NCI-H1417 (cell line): ENCODE results near the gene LRRC42.

Source experiments
- DNase-seq, 3 experiments: peaks; one replicate each; lab custom pipeline; 2025; lab: John Stamatoyannopoulos, UW

LRRC42 gene

GRCh38 chr1:53946252-53947171 is at the start of gene LRRC42:
LRRC42 (plus strand) TSS chr1:53946350; CDS start chr1:53952000, 5,650 bp downstream.
- DNase-seq, result peak in 2 of 3 experiments; percentile 16 to 94

- DNase-seq, result no peak
Measured at GRCh38 chr1:53896635-53897229, 49.4 kb upstream of the LRRC42 start.

GRCh38 chr1:53899206-53899628 is 46.9 kb upstream of the LRRC42 start:
- DNase-seq, result no peak

- no peak for DNase-seq
Measured at GRCh38 chr1:53899708-53900107, 46.4 kb upstream of the LRRC42 start.

GRCh38 chr1:53902235-53903138 is 43.7 kb upstream of the LRRC42 start:
- DNase-seq, result peak in 2 of 3 experiments; percentile 20 to 49

- DNase-seq, result no peak
Measured at GRCh38 chr1:53905509-53905908, 40.6 kb upstream of the LRRC42 start.

GRCh38 chr1:53906121-53906520 is 40.0 kb upstream of the LRRC42 start:
- no peak for DNase-seq

GRCh38 chr1:53909946-53910345 is 36.2 kb upstream of the LRRC42 start:
- DNase-seq, result no peak

- no peak for DNase-seq
Measured at GRCh38 chr1:53911442-53911841, 34.7 kb upstream of the LRRC42 start.

GRCh38 chr1:53913352-53914033 is 32.7 kb upstream of the LRRC42 start:
- DNase-seq, result peak in 1 of 3 experiments; percentile 17

GRCh38 chr1:53918343-53918742 is 27.8 kb upstream of the LRRC42 start:
- DNase-seq, result no peak

GRCh38 chr1:53919675-53920066 is 26.5 kb upstream of the LRRC42 start:
- no peak for DNase-seq

GRCh38 chr1:53927376-53927881 is 18.7 kb upstream of the LRRC42 start:
- no peak for DNase-seq

GRCh38 chr1:53929246-53929960 is 16.7 kb upstream of the LRRC42 start:
- no peak for DNase-seq

GRCh38 chr1:53930932-53931331 is 15.2 kb upstream of the LRRC42 start:
- DNase-seq, result no peak

GRCh38 chr1:53931523-53931922 is 14.6 kb upstream of the LRRC42 start:
- DNase-seq, result no peak

GRCh38 chr1:53934170-53934765 is 11.9 kb upstream of the LRRC42 start:
- peak in 1 of 3 experiments; percentile 6 for DNase-seq

GRCh38 chr1:53936430-53936829 is 9.7 kb upstream of the LRRC42 start:
- no peak for DNase-seq

GRCh38 chr1:53938136-53938830 is 7.9 kb upstream of the LRRC42 start:
- DNase-seq, result no peak
